C4-2B (cell line): ENCODE measurements around the gene FNDC3B.

Source experiments
- H3K27ac ChIP-seq: fragments of 450-650 bp; 2 replicates; pipeline ENCODE4 v1.5.1; 2017
- ZFX ChIP-seq: fragments of 450-650 bp; IDR thresholded peaks from 2 replicates; pipeline ENCODE4 v1.6.1; 2017
- TF ChIP-seq, protein P1 (sequence below): fragments of 450-650 bp; conservative IDR thresholded peaks from 2 replicates; pipeline ENCODE4 v1.5.1; 2017; ENCODE audit warnings: mild to moderate bottlenecking

FNDC3B gene

DNA sequence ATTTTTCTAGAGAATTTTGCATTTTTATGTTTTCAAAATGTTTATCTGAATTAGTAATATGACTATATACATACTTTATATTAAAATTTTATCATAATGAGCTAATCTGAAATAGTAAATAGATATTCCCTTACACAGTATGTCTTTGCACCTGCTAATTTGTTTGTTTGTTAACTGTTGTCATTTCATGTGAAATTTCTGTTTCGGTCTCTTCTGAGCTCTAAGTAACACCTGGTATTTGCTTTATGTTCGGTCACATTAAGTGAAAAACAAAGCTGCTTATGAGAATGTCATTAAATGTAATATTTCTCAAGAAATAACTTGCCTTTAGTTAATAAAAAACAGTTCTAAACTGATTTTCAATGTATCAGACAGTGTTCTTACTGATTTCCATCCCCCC, 61.1 kb downstream of the FNDC3B start:
- TF ChIP-seq, protein P1, sequence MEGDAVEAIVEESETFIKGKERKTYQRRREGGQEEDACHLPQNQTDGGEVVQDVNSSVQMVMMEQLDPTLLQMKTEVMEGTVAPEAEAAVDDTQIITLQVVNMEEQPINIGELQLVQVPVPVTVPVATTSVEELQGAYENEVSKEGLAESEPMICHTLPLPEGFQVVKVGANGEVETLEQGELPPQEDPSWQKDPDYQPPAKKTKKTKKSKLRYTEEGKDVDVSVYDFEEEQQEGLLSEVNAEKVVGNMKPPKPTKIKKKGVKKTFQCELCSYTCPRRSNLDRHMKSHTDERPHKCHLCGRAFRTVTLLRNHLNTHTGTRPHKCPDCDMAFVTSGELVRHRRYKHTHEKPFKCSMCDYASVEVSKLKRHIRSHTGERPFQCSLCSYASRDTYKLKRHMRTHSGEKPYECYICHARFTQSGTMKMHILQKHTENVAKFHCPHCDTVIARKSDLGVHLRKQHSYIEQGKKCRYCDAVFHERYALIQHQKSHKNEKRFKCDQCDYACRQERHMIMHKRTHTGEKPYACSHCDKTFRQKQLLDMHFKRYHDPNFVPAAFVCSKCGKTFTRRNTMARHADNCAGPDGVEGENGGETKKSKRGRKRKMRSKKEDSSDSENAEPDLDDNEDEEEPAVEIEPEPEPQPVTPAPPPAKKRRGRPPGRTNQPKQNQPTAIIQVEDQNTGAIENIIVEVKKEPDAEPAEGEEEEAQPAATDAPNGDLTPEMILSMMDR, result no peak
- no peak for TF ChIP-seq ZFX
- H3K27ac ChIP-seq, result no peak overlapping the region

- TF ChIP-seq, protein P1, result no peak
- TF ChIP-seq ZFX, result no peak
- no peak overlapping the region for H3K27ac ChIP-seq
Measured at GRCh38 chr3:172101107-172101506, 61.7 kb downstream of the FNDC3B start.

DNA sequence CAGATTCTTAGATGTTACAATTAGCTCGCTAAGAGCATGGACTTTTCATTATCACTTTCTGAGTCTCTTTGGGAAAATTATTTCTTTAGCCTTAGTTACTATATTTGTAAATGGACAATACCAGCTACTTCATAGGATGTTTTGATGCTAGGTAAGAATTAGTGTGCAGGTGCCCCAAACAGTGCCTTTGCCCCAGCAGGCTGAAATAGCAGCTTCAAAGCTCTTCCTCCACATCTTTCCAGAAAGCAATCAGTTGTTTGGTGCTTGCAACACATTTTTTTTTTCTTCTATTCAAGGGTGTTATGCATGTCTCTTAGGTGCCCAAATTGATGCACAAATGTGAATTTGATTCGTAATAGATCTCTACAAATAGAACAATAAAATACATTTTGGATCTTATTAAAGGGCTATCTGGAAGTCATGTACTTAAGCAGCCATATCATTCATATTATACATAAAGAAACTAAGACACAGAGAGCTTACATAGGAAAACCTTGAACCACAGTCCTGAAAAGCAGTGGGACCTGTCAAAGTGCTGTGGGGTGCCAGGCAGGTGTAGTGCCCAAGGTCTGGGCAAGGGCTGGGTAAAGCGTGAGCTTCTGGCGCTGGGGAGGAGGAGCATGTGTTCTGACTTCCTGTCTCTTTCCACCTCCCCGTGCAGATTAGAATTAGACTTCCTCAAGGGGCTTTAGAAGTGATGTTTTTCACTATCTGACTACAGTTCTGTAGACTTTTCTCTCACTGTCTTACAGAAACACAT, 62.9 kb downstream of the FNDC3B start:
- no peak overlapping the region for H3K27ac ChIP-seq
- TF ChIP-seq, protein P1, result no peak
- no peak for TF ChIP-seq ZFX

- no peak overlapping the region for H3K27ac ChIP-seq
- TF ChIP-seq, protein P1, result no peak
- no peak for TF ChIP-seq ZFX
Measured at GRCh38 chr3:172102883-172103310, 63.5 kb downstream of the FNDC3B start.

DNA sequence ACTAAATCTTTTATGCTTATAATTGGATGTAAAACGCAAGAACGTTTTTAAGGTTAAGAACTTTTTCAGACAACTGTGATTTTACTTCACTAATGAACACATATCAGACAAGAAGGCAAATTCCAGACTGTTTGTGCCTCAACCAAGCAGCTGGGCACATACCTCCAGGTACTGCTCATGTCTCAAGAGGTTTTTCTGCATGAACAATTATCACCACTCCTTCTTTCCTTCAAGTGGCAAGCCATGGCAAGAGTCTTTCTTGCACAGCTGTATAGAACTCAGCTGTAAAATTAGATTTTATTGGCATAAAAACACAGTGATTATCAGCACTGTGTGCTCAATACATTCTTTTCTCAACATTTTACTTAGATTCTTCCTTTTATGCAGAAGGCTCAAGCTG, 64.3 kb downstream of the FNDC3B start:
- no peak overlapping the region for H3K27ac ChIP-seq

GRCh38 chr3:172104471-172105072, 65.2 kb downstream of the FNDC3B start:
- H3K27ac ChIP-seq, result no peak overlapping the region
- TF ChIP-seq, protein P1, result no peak
- TF ChIP-seq ZFX, result no peak

More for the DNA sequence above, 64.3 kb downstream of the FNDC3B start:
- no peak for TF ChIP-seq ZFX

DNA sequence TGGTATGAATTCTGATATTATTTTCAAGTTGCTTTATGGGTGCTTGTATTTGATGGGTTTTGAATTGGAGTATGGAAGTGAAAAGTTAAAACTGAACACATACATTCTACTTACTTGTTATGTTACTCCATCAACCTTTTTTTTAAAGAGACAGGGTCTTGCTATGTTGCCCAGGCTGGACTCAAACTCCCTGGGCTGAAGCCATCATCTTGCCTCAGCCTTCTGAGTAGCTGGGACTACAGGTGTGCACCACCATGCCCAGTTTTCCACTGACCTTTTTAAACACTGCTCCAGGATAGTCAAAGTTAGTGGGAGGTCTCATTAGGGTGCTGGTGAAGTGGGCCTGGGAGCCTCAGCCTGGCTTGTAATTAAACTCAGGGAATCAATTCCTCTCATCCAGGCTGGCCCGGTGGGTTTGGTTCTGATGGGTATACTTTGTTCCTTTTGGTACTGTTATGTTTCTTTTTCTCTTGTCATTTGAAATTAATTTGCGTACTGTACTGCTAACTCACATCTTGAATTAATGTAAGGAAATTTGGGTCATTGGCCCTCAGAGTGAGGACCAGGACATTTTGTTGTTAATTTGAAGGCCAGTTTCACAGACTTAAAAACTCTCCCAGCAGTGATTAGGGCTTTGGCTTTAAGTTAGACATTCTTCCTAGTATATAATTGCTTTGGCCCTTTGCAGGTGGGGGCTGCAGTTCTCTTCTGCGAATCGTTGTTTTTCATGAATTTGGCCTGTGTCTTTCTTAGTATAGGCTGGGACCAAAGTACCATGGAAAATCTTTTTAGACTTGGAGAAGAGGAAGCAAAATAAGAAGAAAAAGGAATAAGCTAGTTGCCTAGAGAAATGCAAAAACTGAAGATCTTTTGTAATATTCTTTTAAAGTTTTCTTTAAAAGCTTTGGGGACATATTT, 66.9 kb downstream of the FNDC3B start:
- TF ChIP-seq, protein P1, result no peak
- no peak for TF ChIP-seq ZFX
- no peak overlapping the region for H3K27ac ChIP-seq
